H1 (cell line): ENCODE results near the gene MFAP1. TPM values are rescaled to one million over a fixed set of nuclear protein-coding genes. Genes with fewer than 3 reads are reported as not detected.

Experiments used
- CTCF ChIA-PET: fragments of 300-600 bp; sonication (Branson Sonifier 250); formaldehyde crosslinking; loops from one replicate; lab custom pipeline; 2021; ENCODE audit not compliant: partially characterized antibody; lab: Charles Lee
- POLR2A ChIA-PET: fragments of 300-600 bp; sonication (Branson Sonifier 250); formaldehyde crosslinking; loops from one replicate; lab custom pipeline; 2021; ENCODE audit warnings: inconsistent platforms; ENCODE audit not compliant: partially characterized antibody; lab: Charles Lee
- DNase-seq, 2 experiments: peaks; one replicate each; pipeline versions ENCODE4 v3.0.0 to v3.0.0-alpha.2; 2010 to 2022; ENCODE audit warnings: low spot score in 2 of 2, low read depth in 1 of 2, mixed read lengths in 1 of 2
- FAIRE-seq: peaks from 2 replicates; lab custom pipeline; 2011; peaks lifted over from hg19 to GRCh38; lab: Jason Lieb, UNC
- H2AFZ ChIP-seq: 2 replicates; pipeline ENCODE4 v1.8.1; 2012; ENCODE audit warnings: low read length, inconsistent platforms
- H2AK5ac ChIP-seq: 2 replicates; pipeline ENCODE4 v1.6.1; 2013; ENCODE audit warnings: low read depth, low read length
- H2BK120ac ChIP-seq: replicated peaks from 2 replicates; pipeline ENCODE3; 2013; ENCODE audit warnings: low read depth, low read length, inconsistent platforms
- H2BK12ac ChIP-seq: 2 replicates; pipeline ENCODE4 v1.6.1; 2013; ENCODE audit warnings: low read depth, low read length
- H2BK15ac ChIP-seq: 2 replicates; pipeline ENCODE4 v1.6.1; 2013; ENCODE audit warnings: low read length
- H2BK20ac ChIP-seq: 2 replicates; pipeline ENCODE4 v1.6.1; 2013; ENCODE audit warnings: low read length
- H2BK5ac ChIP-seq: 2 replicates; pipeline ENCODE4 v1.6.1; 2013; ENCODE audit warnings: low read depth, low read length
- H3K14ac ChIP-seq: 2 replicates; pipeline ENCODE4 v1.6.1; 2013; ENCODE audit warnings: inconsistent platforms; ENCODE audit not compliant: insufficient read length
- H3K18ac ChIP-seq: 2 replicates; pipeline ENCODE4 v1.6.1; 2013; ENCODE audit warnings: low read length; ENCODE audit errors: extremely low read depth
- H3K23ac ChIP-seq: 2 replicates; pipeline ENCODE4 v1.6.1; 2013; ENCODE audit warnings: inconsistent platforms; ENCODE audit not compliant: insufficient read length
- H3K23me2 ChIP-seq: 2 replicates; pipeline ENCODE4 v1.6.1; 2013; ENCODE audit warnings: low read depth, low read length
- H3K27ac ChIP-seq: 2 replicates; pipeline ENCODE4 v1.6.1; 2011; ENCODE audit warnings: low read depth, low read length, inconsistent platforms
- H3K27me3 ChIP-seq, 4 experiments: replicated peaks in 1 of 4; 1 replicate in 1 of 4; 2 replicates in 3 of 4; pipeline versions ENCODE4 v1.6.1 to v1.8.1; 2011 to 2013; ENCODE audit warnings: low read length in 3 of 4, mild to moderate bottlenecking in 3 of 4, inconsistent platforms in 2 of 4, mixed read lengths in 2 of 4, moderate library complexity in 1 of 4; ENCODE audit not compliant: control insufficient read depth in 3 of 4, insufficient read depth in 3 of 4; ENCODE audit errors: extremely low read depth in 1 of 4
- H3K36me3 ChIP-seq, 4 experiments: 2 replicates each; pipeline versions ENCODE4 v1.6.1 to v1.8.1; 2011 to 2013; ENCODE audit warnings: mild to moderate bottlenecking in 4 of 4, low read length in 3 of 4, moderate library complexity in 2 of 4, control low read depth in 1 of 4, inconsistent platforms in 1 of 4; ENCODE audit not compliant: insufficient read depth in 4 of 4, control insufficient read depth in 2 of 4
- H3K4ac ChIP-seq: replicated peaks from 2 replicates; pipeline ENCODE3; 2013; ENCODE audit warnings: low read length, low read depth, mixed read lengths, inconsistent platforms; ENCODE audit not compliant: insufficient read length
- H3K4me1 ChIP-seq, 4 experiments: replicated peaks in 1 of 4; 1 replicate in 1 of 4; 2 replicates in 3 of 4; pipeline versions ENCODE4 v1.6.1 to v1.8.1; 2011 to 2013; ENCODE audit warnings: low read length in 3 of 4, inconsistent platforms in 2 of 4, mixed read lengths in 1 of 4; ENCODE audit not compliant: insufficient read depth in 4 of 4, control insufficient read depth in 3 of 4
- H3K4me2 ChIP-seq, 2 experiments: 2 replicates each; pipeline versions ENCODE4 v1.6.1 to v1.8.1; 2011 to 2013; ENCODE audit warnings: low read depth in 2 of 2, low read length in 2 of 2, control low read depth in 1 of 2, inconsistent platforms in 1 of 2, mild to moderate bottlenecking in 1 of 2; ENCODE audit not compliant: insufficient read depth in 1 of 2
- H3K4me3 ChIP-seq, 4 experiments: fragments of 200-600, 300-600 bp in 1 of 4; sonication (generic), shearing (Covaris generic), sonication (Bioruptor Twin) in 1 of 4; 2 replicates each; pipeline versions ENCODE4 v1.5.1 to v1.8.1; 2011 to 2016; ENCODE audit warnings: low read length in 4 of 4, low read depth in 3 of 4, control low read depth in 2 of 4, inconsistent platforms in 2 of 4, mild to moderate bottlenecking in 2 of 4, mixed read lengths in 1 of 4, moderate library complexity in 1 of 4; ENCODE audit not compliant: insufficient read depth in 2 of 4; ENCODE audit errors: extremely low read depth in 1 of 4
- H3K56ac ChIP-seq: replicated peaks from 2 replicates; pipeline ENCODE3; 2013; ENCODE audit warnings: low read depth, mild to moderate bottlenecking, mixed read lengths, low read length, inconsistent platforms; ENCODE audit not compliant: insufficient read length
- H3K79me1 ChIP-seq: 2 replicates; pipeline ENCODE4 v1.6.1; 2013; ENCODE audit warnings: low read depth, low read length, control low read depth
- H3K79me2 ChIP-seq, 2 experiments: 2 replicates each; pipeline versions ENCODE4 v1.6.1 to v1.8.1; 2012 to 2013; ENCODE audit warnings: low read length in 2 of 2, mild to moderate bottlenecking in 2 of 2, inconsistent platforms in 1 of 2; ENCODE audit not compliant: insufficient read depth in 2 of 2, control insufficient read depth in 1 of 2
- H3K9ac ChIP-seq, 4 experiments: replicated peaks in 1 of 4; 1 replicate in 1 of 4; 2 replicates in 3 of 4; pipeline versions ENCODE4 v1.6.1 to v1.8.1; 2011 to 2013; ENCODE audit warnings: low read depth in 3 of 4, low read length in 3 of 4, control low read depth in 2 of 4, mild to moderate bottlenecking in 2 of 4, moderate library complexity in 2 of 4, inconsistent platforms in 1 of 4; ENCODE audit errors: extremely low read depth in 1 of 4
- H3K9me3 ChIP-seq, 2 experiments: 2 replicates each; pipeline versions ENCODE4 v1.6.1 to v1.8.1; 2012 to 2013; ENCODE audit warnings: mild to moderate bottlenecking in 2 of 2, moderate library complexity in 2 of 2, control low read depth in 1 of 2, inconsistent platforms in 1 of 2, low read depth in 1 of 2, low read length in 1 of 2, mixed read lengths in 1 of 2; ENCODE audit not compliant: insufficient read depth in 2 of 2
- H4K20me1 ChIP-seq, 2 experiments: replicated peaks in 1 of 2; 2 replicates each; pipeline versions ENCODE3 to v1.8.1; 2011 to 2013; ENCODE audit warnings: inconsistent platforms in 2 of 2, low read length in 2 of 2, mild to moderate bottlenecking in 1 of 2; ENCODE audit not compliant: insufficient read depth in 2 of 2, control insufficient read depth in 1 of 2
- H4K5ac ChIP-seq: 2 replicates; pipeline ENCODE4 v1.6.1; 2013; ENCODE audit warnings: low read length, low read depth, mixed read lengths, inconsistent platforms; ENCODE audit not compliant: insufficient read length
- H4K8ac ChIP-seq: 2 replicates; pipeline ENCODE4 v1.8.0; 2013; ENCODE audit warnings: mild to moderate bottlenecking, moderate library complexity, low read length, inconsistent platforms; ENCODE audit not compliant: insufficient read depth; ENCODE audit errors: extremely low read depth
- H4K91ac ChIP-seq: replicated peaks from 2 replicates; pipeline ENCODE3; 2013; ENCODE audit warnings: low read length, mixed read lengths, inconsistent platforms; ENCODE audit not compliant: insufficient read length
- BCL11A ChIP-seq, 2 experiments: IDR thresholded peaks; one replicate each; pipeline ENCODE4 v1.6.1; 2011; ENCODE audit warnings: low read depth in 2 of 2, low read length in 2 of 2, mild to moderate bottlenecking in 2 of 2
- CTBP2 ChIP-seq: IDR thresholded peaks from 2 replicates; pipeline ENCODE4 v1.7.0; 2011; ENCODE audit warnings: borderline replicate concordance, mild to moderate bottlenecking, moderate library complexity, mixed read lengths, low read length; ENCODE audit not compliant: insufficient read depth, insufficient read length
- CTCF ChIP-seq, 3 experiments: IDR thresholded peaks; 1 replicate in 2 of 3; 2 replicates in 1 of 3; pipeline versions ENCODE4 v1.5.1 to v1.6.1; 2011; ENCODE audit warnings: low read length in 3 of 3, mild to moderate bottlenecking in 3 of 3, inconsistent platforms in 2 of 3, low read depth in 1 of 3, moderate library complexity in 1 of 3; ENCODE audit not compliant: insufficient read depth in 1 of 3; ENCODE audit errors: control extremely low read depth in 1 of 3
- GABPA ChIP-seq: IDR thresholded peaks from 2 replicates; pipeline ENCODE4 v1.6.1; 2011; ENCODE audit warnings: mild to moderate bottlenecking, low read length, moderate library complexity, borderline replicate concordance; ENCODE audit not compliant: insufficient read depth
- JUN ChIP-seq: IDR thresholded peaks from 2 replicates; pipeline ENCODE4 v1.6.1; 2011; ENCODE audit warnings: low read depth, mild to moderate bottlenecking, improper control_type of control experiment, low read length
- KDM1A ChIP-seq: fragments of 200-600, 300-600 bp; sonication (generic); IDR thresholded peaks from 2 replicates; pipeline ENCODE4 v1.7.1; 2016; ENCODE audit warnings: mild to moderate bottlenecking, low read length, borderline replicate concordance
- KDM4A ChIP-seq: IDR thresholded peaks from one replicate; pipeline ENCODE4 v1.7.1; 2012; ENCODE audit warnings: low read depth, mild to moderate bottlenecking, moderate library complexity, low read length, inconsistent platforms; ENCODE audit not compliant: severe bottlenecking
- SP2 ChIP-seq: IDR thresholded peaks from 2 replicates; pipeline ENCODE4 v1.6.1; 2012; ENCODE audit warnings: mild to moderate bottlenecking, low read length, inconsistent platforms
- TAF7 ChIP-seq: optimal IDR thresholded peaks from 2 replicates; pipeline ENCODE3; 2011; ENCODE audit warnings: low read depth, mild to moderate bottlenecking, inconsistent platforms, low read length, moderate library complexity, borderline replicate concordance
- TCF12 ChIP-seq: IDR thresholded peaks from 2 replicates; pipeline ENCODE4 v1.6.1; 2011; ENCODE audit warnings: low read depth, mild to moderate bottlenecking, low read length
- YY1 ChIP-seq: IDR thresholded peaks from 2 replicates; pipeline ENCODE4 v1.6.1; 2011; ENCODE audit warnings: low read depth, mild to moderate bottlenecking, low read length
- WGBS, 2 experiments: shearing (Covaris generic) in 1 of 2; methylation state at CpG; one replicate each; pipeline versions ENCODE4 v1.1.6 to v1.1.7; 2013 to 2015; ENCODE audit warnings: low lambda C conversion rate in 2 of 2, mixed read lengths in 2 of 2, inconsistent platforms in 1 of 2, low coverage in 1 of 2, missing lambda C conversion rate in 1 of 2; ENCODE audit not compliant: insufficient replicate concordance in 2 of 2, insufficient coverage in 1 of 2, insufficient read length in 1 of 2; ENCODE audit errors: extremely low coverage in 1 of 2, missing lambda C conversion rate in 1 of 2; 5-methylcytosine and 5-hydroxymethylcytosine counted together
- polyA plus RNA-seq, 7 experiments: library from polyadenylated mRNA; depleted of rRNA in 3 of 7; stranded (reverse) in 5 of 7; unstranded in 2 of 7; fragments of >200 nt in 5 of 7; fragments of 200-250 nt in 2 of 7; gene quantifications; 1 replicate in 5 of 7; 2 replicates in 1 of 7; 4 replicates in 1 of 7; pipeline versions ENCODE4 v1.2.1 to v1.2.3, GENCODE V29; 2011 to 2013; ENCODE audit warnings: missing spikeins in 2 of 7, mixed read lengths in 2 of 7
- total RNA-seq: library from RNA; stranded (reverse); fragmentation: NEBNext Ultra II Directional; extraction: Animal tissue kit (Norgen Biotek cat#: 25700); gene quantifications from 2 replicates; pipeline ENCODE4 v1.2.1, GENCODE V29; 2021

Gene MFAP1
- total and polyA plus RNA-seq, 2 of the 8 experiments (the other 6 are each of a cell fraction or from before 2014, with no cell fraction given) = 23.6 to 36.7 TPM

DNA sequence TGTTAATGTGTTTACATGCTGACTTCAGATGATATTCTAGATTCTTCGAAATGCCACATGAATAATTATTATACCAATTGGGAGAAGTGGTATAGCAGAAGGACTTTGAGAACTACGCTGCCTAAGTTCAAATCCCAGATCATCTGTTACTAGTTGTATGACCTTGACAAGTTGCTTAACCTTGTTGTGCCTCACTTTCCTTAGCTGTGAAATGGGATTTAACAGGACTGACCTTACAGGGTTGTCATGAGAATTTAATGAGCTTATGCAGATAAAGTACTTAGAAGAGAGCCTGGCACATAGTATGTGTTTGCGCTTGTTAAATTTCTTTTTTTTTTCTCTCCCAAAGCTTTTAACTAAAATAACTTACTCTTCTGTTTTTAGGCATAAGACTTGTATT is 26.8 kb upstream of the MFAP1 start:
- H3K23me2 ChIP-seq = no peaks in the 10 kb centered on the region
- WGBS, 2 experiments = 97% methylated on average over 3 of the region's 3 CpGs; no CpG with 5 or more reads in 1 of the 2 experiments
- H3K9me3 ChIP-seq = no peaks in the 10 kb centered on the region
- H2BK15ac ChIP-seq = no peak overlapping the region
- H3K4me2 ChIP-seq = no peak overlapping the region
- H2AFZ ChIP-seq = no peak overlapping the region
- no peak overlapping the region for H3K4ac ChIP-seq
- no peak overlapping the region for H2BK20ac ChIP-seq
- no peaks in the 10 kb centered on the region for H3K79me1 ChIP-seq
- no peak overlapping the region for H2BK120ac ChIP-seq
- H3K4me3 ChIP-seq = no peak overlapping the region
- H3K23ac ChIP-seq = no peak overlapping the region
- no peaks in the 10 kb centered on the region for H3K27me3 ChIP-seq
- no peak overlapping the region for H3K27ac ChIP-seq
- H3K4me1 ChIP-seq = no peaks in the 10 kb centered on the region
- FAIRE-seq (no peak), DNase-seq (no peak)
- H4K91ac ChIP-seq = no peak overlapping the region
- no peak overlapping the region for H3K14ac ChIP-seq
- no peak overlapping the region for H4K8ac ChIP-seq
- H4K20me1 ChIP-seq = peaks cover 0 to 2% of the 10 kb centered on the region in 2 experiments
- no peak overlapping the region for H3K56ac ChIP-seq
- H4K5ac ChIP-seq = no peak overlapping the region
- H3K36me3 ChIP-seq = peaks cover 0 to 24% (median 5%) of the 10 kb centered on the region in 4 experiments; a peak in 5 of 8 replicates
- CTCF ChIA-PET = no interaction called here
- no peak overlapping the region for H3K9ac ChIP-seq
- POLR2A ChIA-PET = interaction anchor here (0.7 to 1.3 kb wide), 2 partner anchors 11 to 54 kb away, joined by 3 to 4 read pairs; no protein-coding TSS in a partner anchor
- no peak overlapping the region for H2BK5ac ChIP-seq
- H2BK12ac ChIP-seq = no peak overlapping the region
- H2AK5ac ChIP-seq = no peak overlapping the region
- no peak overlapping the region for H3K18ac ChIP-seq
- H3K79me2 ChIP-seq = no peaks in the 10 kb centered on the region
- TF ChIP-seq GABPA (no peak), SP2 (no peak), YY1 (no peak), KDM4A (no peak), BCL11A (IDR thresholded peaks at IDR 0.05; ENCODE audit: low read depth in 2 of 2, low read length in 2 of 2) (no peak), CTCF (IDR thresholded peaks at IDR 0.05; ENCODE audit: control extremely low read depth in 1 of 3, insufficient read depth in 1 of 3, low read depth in 1 of 3, low read length in 3 of 3) (no peak), CTBP2 (no peak), JUN (no peak), KDM1A (no peak), TCF12 (no peak), TAF7 (no peak)
